SU-DHL-6 (cell line): ENCODE data around the gene RAB20.

Experiments
- EZH2phosphoT487 ChIP-seq: fragments of 200-600 bp; sonication (generic), shearing (Covaris generic); conservative IDR thresholded peaks from 2 replicates; pipeline ENCODE4 v1.6.1; 2018; ENCODE audit warnings: mild to moderate bottlenecking, antibody characterized with exemption, low read length, moderate library complexity, mixed read lengths
- TF ChIP-seq, protein P1 (sequence below): fragments of 200-600 bp; sonication (generic); IDR thresholded peaks from one replicate; pipeline ENCODE4 v1.5.1; 2017; ENCODE audit warnings: antibody characterized with exemption, mild to moderate bottlenecking, low read length, moderate library complexity; ENCODE audit not compliant: insufficient read depth, poor library complexity, severe bottlenecking

DNA sequence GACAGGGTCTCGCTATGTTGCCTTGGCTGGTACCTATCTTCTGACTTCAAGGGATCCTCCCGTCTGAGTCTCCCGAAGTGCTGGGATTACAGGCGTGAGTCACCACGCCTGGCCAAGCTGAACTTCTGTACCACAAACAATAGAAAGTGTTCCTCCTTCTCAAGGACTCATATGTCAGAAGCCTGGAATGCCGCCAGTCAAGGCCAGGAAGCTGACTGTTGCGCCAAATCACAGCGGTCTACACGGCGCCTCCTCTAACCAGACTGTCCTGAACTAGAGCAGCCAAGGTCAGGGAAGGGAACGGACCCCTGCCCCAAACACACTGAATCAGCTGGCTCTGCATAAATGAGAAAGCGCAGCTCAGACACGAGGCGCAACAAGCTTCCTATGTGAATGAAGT, 14.6 kb downstream of the RAB20 start:
- TF ChIP-seq, protein P1, sequence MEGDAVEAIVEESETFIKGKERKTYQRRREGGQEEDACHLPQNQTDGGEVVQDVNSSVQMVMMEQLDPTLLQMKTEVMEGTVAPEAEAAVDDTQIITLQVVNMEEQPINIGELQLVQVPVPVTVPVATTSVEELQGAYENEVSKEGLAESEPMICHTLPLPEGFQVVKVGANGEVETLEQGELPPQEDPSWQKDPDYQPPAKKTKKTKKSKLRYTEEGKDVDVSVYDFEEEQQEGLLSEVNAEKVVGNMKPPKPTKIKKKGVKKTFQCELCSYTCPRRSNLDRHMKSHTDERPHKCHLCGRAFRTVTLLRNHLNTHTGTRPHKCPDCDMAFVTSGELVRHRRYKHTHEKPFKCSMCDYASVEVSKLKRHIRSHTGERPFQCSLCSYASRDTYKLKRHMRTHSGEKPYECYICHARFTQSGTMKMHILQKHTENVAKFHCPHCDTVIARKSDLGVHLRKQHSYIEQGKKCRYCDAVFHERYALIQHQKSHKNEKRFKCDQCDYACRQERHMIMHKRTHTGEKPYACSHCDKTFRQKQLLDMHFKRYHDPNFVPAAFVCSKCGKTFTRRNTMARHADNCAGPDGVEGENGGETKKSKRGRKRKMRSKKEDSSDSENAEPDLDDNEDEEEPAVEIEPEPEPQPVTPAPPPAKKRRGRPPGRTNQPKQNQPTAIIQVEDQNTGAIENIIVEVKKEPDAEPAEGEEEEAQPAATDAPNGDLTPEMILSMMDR = no peak
- TF ChIP-seq EZH2phosphoT487 = no peak
